ENCODE data around the gene ADCY9. TPM values are rescaled to one million over a fixed set of nuclear protein-coding genes. Genes with fewer than 3 reads are reported as not detected.

The ADCY9 gene
- total RNA-seq, 1 experiment from 2014 or later = 4.7 TPM

DNA sequence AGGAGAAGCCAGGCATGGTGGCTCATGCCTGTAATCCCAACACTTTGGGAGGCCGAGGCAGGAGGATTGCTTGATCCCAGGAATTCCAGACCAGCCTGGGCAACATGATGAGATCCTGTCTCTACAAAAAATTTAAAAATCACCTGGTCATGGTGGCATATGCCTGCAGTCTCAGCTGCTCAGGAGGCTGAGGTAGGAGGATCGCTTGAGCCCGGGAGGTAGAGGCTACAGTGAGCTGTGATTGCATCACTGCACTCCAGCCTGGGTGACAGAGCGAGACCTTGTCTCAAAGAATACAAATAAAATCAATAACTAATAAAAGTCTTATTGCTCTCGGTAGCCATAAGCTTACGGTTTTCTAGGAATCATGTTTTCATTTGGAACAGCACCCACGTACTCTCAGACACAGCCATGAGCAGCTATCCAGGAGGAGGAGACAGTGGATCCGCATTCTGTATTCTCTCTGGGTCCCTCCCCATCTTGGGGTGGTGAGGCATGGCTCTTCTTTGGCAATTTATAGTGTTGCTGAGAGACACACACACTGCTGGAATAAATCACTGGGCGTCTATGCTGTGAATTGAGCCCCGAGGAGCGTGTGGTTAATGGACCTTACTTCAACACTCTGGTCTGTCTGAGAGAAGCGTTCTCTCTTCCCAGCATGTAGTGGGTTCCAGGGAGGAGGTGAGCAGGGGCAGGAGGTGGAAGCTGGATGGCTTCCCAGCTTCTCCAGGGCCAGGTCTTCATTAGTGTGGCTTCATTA lies 8.5 kb upstream of the ADCY9 start:
- DNase-seq = no peak
- Histone ChIP-seq H2BK5ac (ENCODE audit: insufficient read length, low read length) (no peak overlapping the region), H4K20me1 (ENCODE audit: control insufficient read depth, insufficient read depth, insufficient read length) (no peaks in the 10 kb centered on the region), H2BK120ac (ENCODE audit: low read depth, low read length, poor library complexity, severe bottlenecking) (no peak overlapping the region), H3K4me2 (ENCODE audit: insufficient read depth, insufficient read length, low read length) (no peak overlapping the region), H3K14ac (ENCODE audit: insufficient read depth, low read length) (no peak overlapping the region), H3K9ac (ENCODE audit: extremely low read depth, insufficient read length, low read length) (no peak overlapping the region), H2AK5ac (ENCODE audit: insufficient read length, low read length) (no peak overlapping the region), H3K79me2 (ENCODE audit: insufficient read depth, low read length) (no peaks in the 10 kb centered on the region), H3K18ac (ENCODE audit: insufficient read length, low read depth, low read length) (no peak overlapping the region), H2BK12ac (ENCODE audit: insufficient read length, low read depth, low read length) (no peak overlapping the region), H4K91ac (ENCODE audit: insufficient read length, low read depth, low read length) (no peak overlapping the region), H3K4me1 (ENCODE audit: insufficient read depth, low read length) (no peaks in the 10 kb centered on the region), H2BK20ac (ENCODE audit: low read depth, low read length, poor library complexity, severe bottlenecking) (no peak overlapping the region), H4K5ac (ENCODE audit: insufficient read length, low read depth, low read length) (no peak overlapping the region), H3T11ph (ENCODE audit: low read length) (no peak overlapping the region), H3K4ac (ENCODE audit: low read depth, low read length) (no peak overlapping the region), H2BK15ac (ENCODE audit: low read depth, low read length) (no peak overlapping the region), H3K27ac (ENCODE audit: insufficient read length, low read depth, low read length) (no peak overlapping the region), H3K23ac (ENCODE audit: insufficient read length, low read depth, low read length) (no peak overlapping the region), H3K79me1 (ENCODE audit: insufficient read depth, low read depth, low read length, poor library complexity, severe bottlenecking) (no peaks in the 10 kb centered on the region), H2AFZ (ENCODE audit: low read length) (no peak overlapping the region), H3K9me3 (ENCODE audit: control insufficient read depth, low read depth, low read length) (no peaks in the 10 kb centered on the region), H3K23me2 (ENCODE audit: insufficient read length, low read depth, low read length, poor library complexity, severe bottlenecking) (no peaks in the 10 kb centered on the region), H3K27me3 (ENCODE audit: insufficient read depth, low read length) (no peaks in the 10 kb centered on the region; the same call in 1 of the 2 replicates), H3K56ac (ENCODE audit: insufficient read length, low read depth, low read length) (no peak overlapping the region), H4K8ac (replicated peaks; ENCODE audit: insufficient read length, low read depth, low read length) (peak overlapping the region; percentile 32)
- no CpG with 5 or more reads among the region's 12 CpGs for WGBS (ENCODE audit: extremely low coverage, insufficient read length, low lambda C conversion rate)
- H3K27ac Mint-ChIP-seq = no peak overlapping the region
- TF ChIP-seq CTCF (conservative IDR thresholded peaks at IDR 0.05) = no peak
- H3K4me1 Mint-ChIP-seq = no peaks in the 10 kb centered on the region
- no peaks in the 10 kb centered on the region for H3K9me3 Mint-ChIP-seq
- H3K4me3 Mint-ChIP-seq = no peak overlapping the region
- H3K36me3 Mint-ChIP-seq (ENCODE audit: insufficient read depth in 1 of 3, low read depth in 3 of 3) = no peaks in the 10 kb centered on the region
- peaks cover 69% of the 10 kb centered on the region for H3K27me3 Mint-ChIP-seq (ENCODE audit: low read depth)

Data from H9 (cell line).